ENCODE measurements around the gene RXRB. TPM values are rescaled to one million over a fixed set of nuclear protein-coding genes. Genes with fewer than 3 reads are reported as not detected.

RXRB gene
- polyA plus RNA-seq, 1 of the 3 experiments (the other 2 are of a cell fraction): 45.8 TPM

- WGBS (ENCODE audit: low lambda C conversion rate): 74% methylated on average over 12 of the region's 12 CpGs
- Histone ChIP-seq H4K20me1 (ENCODE audit: insufficient read depth) (peaks cover 26% of the 10 kb centered on the region), H3K4me3 (ENCODE audit: low read depth in 2 of 2, low read length in 1 of 2) (no peak overlapping the region), H2AFZ (ENCODE audit: low read depth) (no peak overlapping the region), H3K9me3 (no peaks in the 10 kb centered on the region), H3K4me2 (no peak overlapping the region), H3F3A (replicated peaks; ENCODE audit: insufficient read depth) (peaks cover 10% of the 10 kb centered on the region), H3K36me3 (replicated peaks in 1 of 2; ENCODE audit: control insufficient read depth in 1 of 2, insufficient read depth in 2 of 2, low read length in 1 of 2) (peaks cover 25 to 45% of the 10 kb centered on the region in 2 experiments), H3K27me3 (ENCODE audit: insufficient read depth) (no peaks in the 10 kb centered on the region), H3K27ac (ENCODE audit: low read depth in 2 of 2, low read length in 1 of 2) (no peak overlapping the region), H3K4me1 (ENCODE audit: control insufficient read depth in 1 of 2, insufficient read depth in 2 of 2, low read depth in 1 of 2, low read length in 1 of 2) (peaks cover 9 to 33% of the 10 kb centered on the region in 2 experiments; a peak in 2 of 4 replicates), H3K79me2 (ENCODE audit: insufficient read depth) (peaks cover 50% of the 10 kb centered on the region), H3K9ac (no peak overlapping the region), H3K9me2 (no peaks in the 10 kb centered on the region)
- POLR2A ChIA-PET: interaction anchor here (0.6 to 0.9 kb wide), 2 partner anchors 52 to 79 kb away, joined by 3 read pairs; partner anchors contain the start of gene B3GALT4
- CTCF ChIA-PET: interaction anchor here (0.6 to 3.7 kb wide), 21 partner anchors 8 to 330 kb away, joined by 3 to 50 read pairs (median 5); partner anchors contain the start of gene RING1
- TF ChIP-seq SMC3 (IDR thresholded peaks at IDR 0.05; ENCODE audit: low read depth, low read length) (peak; percentile 55), RXRA (IDR thresholded peaks at IDR 0.05; ENCODE audit: borderline replicate concordance, low read depth) (no peak), JUND (IDR thresholded peaks at IDR 0.05) (no peak), MEF2A (IDR thresholded peaks at IDR 0.05; ENCODE audit: borderline replicate concordance, low read depth) (no peak), TEAD4 (IDR thresholded peaks at IDR 0.05; ENCODE audit: borderline replicate concordance, insufficient read depth) (no peak), CHD2 (IDR thresholded peaks at IDR 0.05; ENCODE audit: low read length, partially characterized antibody) (peak; percentile 16), RAD21 (IDR thresholded peaks at IDR 0.05; ENCODE audit: low read length) (peak; percentile 69), RCOR1 (IDR thresholded peaks at IDR 0.05; ENCODE audit: low read length) (no peak), EZH2phosphoT487 (IDR thresholded peaks at IDR 0.05; ENCODE audit: borderline replicate concordance, low read depth) (no peak), GABPA (IDR thresholded peaks at IDR 0.05; ENCODE audit: low read depth) (no peak), CTCF (IDR thresholded peaks at IDR 0.05) (peak; percentile 69), NRF1 (IDR thresholded peaks at IDR 0.05; ENCODE audit: low read depth, low read length) (no peak), GATA2 (CRISPR knock-in tag; IDR thresholded peaks at IDR 0.05) (no peak)
- DNase-seq: peak; percentile 79
Observed at GRCh38 chr6:33197431-33198048, 2.9 kb downstream of the RXRB start.

GRCh38 chr6:33195304-33196165 is 4.9 kb downstream of the RXRB start:
- 93% methylated on average over 12 of the region's 15 CpGs for WGBS (ENCODE audit: low lambda C conversion rate)
- H3K36me3 ChIP-seq (replicated peaks in 1 of 2; ENCODE audit: control insufficient read depth in 1 of 2, insufficient read depth in 2 of 2, low read length in 1 of 2): peaks cover 17 to 39% of the 10 kb centered on the region in 2 experiments
- peaks cover 10% of the 10 kb centered on the region for H3F3A ChIP-seq (replicated peaks; ENCODE audit: insufficient read depth)
- DNase-seq: no peak
- no peak overlapping the region for H3K9ac ChIP-seq
- peaks cover 26% of the 10 kb centered on the region for H4K20me1 ChIP-seq (ENCODE audit: insufficient read depth)
- H3K27ac ChIP-seq (ENCODE audit: low read depth in 2 of 2, low read length in 1 of 2): no peak overlapping the region
- H3K27me3 ChIP-seq (ENCODE audit: insufficient read depth): no peaks in the 10 kb centered on the region
- ChIA-PET CTCF (interaction anchor here (0.7 to 3.6 kb wide), 6 partner anchors 9 to 82 kb away, joined by 3 to 50 read pairs (median 10); partner anchors contain the start of genes B3GALT4 and HSD17B8), POLR2A (no interaction called here)
- H3K9me3 ChIP-seq: no peaks in the 10 kb centered on the region
- peak; percentile 88 for TF ChIP-seq REST (IDR thresholded peaks at IDR 0.05; ENCODE audit: low read depth, low read length)
- TF ChIP-seq RCOR1 (IDR thresholded peaks at IDR 0.05; ENCODE audit: low read length): no peak
- no peak for TF ChIP-seq YY1 (IDR thresholded peaks at IDR 0.05; ENCODE audit: low read depth)
- H3K9me2 ChIP-seq: no peaks in the 10 kb centered on the region
- no peak overlapping the region for H3K4me3 ChIP-seq (ENCODE audit: low read depth in 2 of 2, low read length in 1 of 2)
- no peak overlapping the region for H3K4me2 ChIP-seq
- H3K79me2 ChIP-seq (ENCODE audit: insufficient read depth): peaks cover 32% of the 10 kb centered on the region
- peaks cover 0 to 36% of the 10 kb centered on the region in 2 experiments; a peak in 1 of 4 replicates for H3K4me1 ChIP-seq (ENCODE audit: control insufficient read depth in 1 of 2, insufficient read depth in 2 of 2, low read depth in 1 of 2, low read length in 1 of 2)
- H2AFZ ChIP-seq (ENCODE audit: low read depth): no peak overlapping the region

Data from SK-N-SH (cell line).